C4-2B (cell line): ENCODE data around the gene GALNT11.

Source experiments
- CTCF ChIP-seq: fragments of 450-650 bp; conservative IDR thresholded peaks from 2 replicates; pipeline ENCODE4 v1.5.1; 2017; ENCODE audit warnings: mild to moderate bottlenecking
- ZFX ChIP-seq: fragments of 450-650 bp; IDR thresholded peaks from 2 replicates; pipeline ENCODE4 v1.6.1; 2017

GRCh38 chr7:152117356-152117755 is 91.9 kb downstream of the GALNT11 start:
- no peak for TF ChIP-seq CTCF
- TF ChIP-seq ZFX = no peak
